H1 (cell line): ENCODE data around the gene EML4. TPM values are rescaled to one million over a fixed set of nuclear protein-coding genes. Genes with fewer than 3 reads are reported as not detected.

Experiments used
- CTCF ChIA-PET: fragments of 300-600 bp; sonication (Branson Sonifier 250); formaldehyde crosslinking; loops from one replicate; lab custom pipeline; 2021; ENCODE audit not compliant: partially characterized antibody; lab: Charles Lee
- POLR2A ChIA-PET: fragments of 300-600 bp; sonication (Branson Sonifier 250); formaldehyde crosslinking; loops from one replicate; lab custom pipeline; 2021; ENCODE audit warnings: inconsistent platforms; ENCODE audit not compliant: partially characterized antibody; lab: Charles Lee
- DNase-seq, 2 experiments: peaks; one replicate each; pipeline versions ENCODE4 v3.0.0 to v3.0.0-alpha.2; 2010 to 2022; ENCODE audit warnings: low spot score in 2 of 2, low read depth in 1 of 2, mixed read lengths in 1 of 2
- FAIRE-seq: peaks from 2 replicates; lab custom pipeline; 2011; peaks lifted over from hg19 to GRCh38; lab: Jason Lieb, UNC
- H2AFZ ChIP-seq: 2 replicates; pipeline ENCODE4 v1.8.1; 2012; ENCODE audit warnings: low read length, inconsistent platforms
- H2AK5ac ChIP-seq: 2 replicates; pipeline ENCODE4 v1.6.1; 2013; ENCODE audit warnings: low read depth, low read length
- H2BK120ac ChIP-seq: replicated peaks from 2 replicates; pipeline ENCODE3; 2013; ENCODE audit warnings: low read depth, low read length, inconsistent platforms
- H2BK12ac ChIP-seq: 2 replicates; pipeline ENCODE4 v1.6.1; 2013; ENCODE audit warnings: low read depth, low read length
- H2BK15ac ChIP-seq: 2 replicates; pipeline ENCODE4 v1.6.1; 2013; ENCODE audit warnings: low read length
- H2BK20ac ChIP-seq: 2 replicates; pipeline ENCODE4 v1.6.1; 2013; ENCODE audit warnings: low read length
- H2BK5ac ChIP-seq: 2 replicates; pipeline ENCODE4 v1.6.1; 2013; ENCODE audit warnings: low read depth, low read length
- H3K14ac ChIP-seq: 2 replicates; pipeline ENCODE4 v1.6.1; 2013; ENCODE audit warnings: inconsistent platforms; ENCODE audit not compliant: insufficient read length
- H3K18ac ChIP-seq: 2 replicates; pipeline ENCODE4 v1.6.1; 2013; ENCODE audit warnings: low read length; ENCODE audit errors: extremely low read depth
- H3K23ac ChIP-seq: 2 replicates; pipeline ENCODE4 v1.6.1; 2013; ENCODE audit warnings: inconsistent platforms; ENCODE audit not compliant: insufficient read length
- H3K23me2 ChIP-seq: 2 replicates; pipeline ENCODE4 v1.6.1; 2013; ENCODE audit warnings: low read depth, low read length
- H3K27ac ChIP-seq: 2 replicates; pipeline ENCODE4 v1.6.1; 2011; ENCODE audit warnings: low read depth, low read length, inconsistent platforms
- H3K27me3 ChIP-seq, 4 experiments: replicated peaks in 1 of 4; 1 replicate in 1 of 4; 2 replicates in 3 of 4; pipeline versions ENCODE4 v1.6.1 to v1.8.1; 2011 to 2013; ENCODE audit warnings: low read length in 3 of 4, mild to moderate bottlenecking in 3 of 4, inconsistent platforms in 2 of 4, mixed read lengths in 2 of 4, moderate library complexity in 1 of 4; ENCODE audit not compliant: control insufficient read depth in 3 of 4, insufficient read depth in 3 of 4; ENCODE audit errors: extremely low read depth in 1 of 4
- H3K36me3 ChIP-seq, 4 experiments: 2 replicates each; pipeline versions ENCODE4 v1.6.1 to v1.8.1; 2011 to 2013; ENCODE audit warnings: mild to moderate bottlenecking in 4 of 4, low read length in 3 of 4, moderate library complexity in 2 of 4, control low read depth in 1 of 4, inconsistent platforms in 1 of 4; ENCODE audit not compliant: insufficient read depth in 4 of 4, control insufficient read depth in 2 of 4
- H3K4ac ChIP-seq: replicated peaks from 2 replicates; pipeline ENCODE3; 2013; ENCODE audit warnings: low read length, low read depth, mixed read lengths, inconsistent platforms; ENCODE audit not compliant: insufficient read length
- H3K4me1 ChIP-seq, 4 experiments: replicated peaks in 1 of 4; 1 replicate in 1 of 4; 2 replicates in 3 of 4; pipeline versions ENCODE4 v1.6.1 to v1.8.1; 2011 to 2013; ENCODE audit warnings: low read length in 3 of 4, inconsistent platforms in 2 of 4, mixed read lengths in 1 of 4; ENCODE audit not compliant: insufficient read depth in 4 of 4, control insufficient read depth in 3 of 4
- H3K4me2 ChIP-seq, 2 experiments: 2 replicates each; pipeline versions ENCODE4 v1.6.1 to v1.8.1; 2011 to 2013; ENCODE audit warnings: low read depth in 2 of 2, low read length in 2 of 2, control low read depth in 1 of 2, inconsistent platforms in 1 of 2, mild to moderate bottlenecking in 1 of 2; ENCODE audit not compliant: insufficient read depth in 1 of 2
- H3K4me3 ChIP-seq, 4 experiments: fragments of 200-600, 300-600 bp in 1 of 4; sonication (generic), shearing (Covaris generic), sonication (Bioruptor Twin) in 1 of 4; 2 replicates each; pipeline versions ENCODE4 v1.5.1 to v1.8.1; 2011 to 2016; ENCODE audit warnings: low read length in 4 of 4, low read depth in 3 of 4, control low read depth in 2 of 4, inconsistent platforms in 2 of 4, mild to moderate bottlenecking in 2 of 4, mixed read lengths in 1 of 4, moderate library complexity in 1 of 4; ENCODE audit not compliant: insufficient read depth in 2 of 4; ENCODE audit errors: extremely low read depth in 1 of 4
- H3K56ac ChIP-seq: replicated peaks from 2 replicates; pipeline ENCODE3; 2013; ENCODE audit warnings: low read depth, mild to moderate bottlenecking, mixed read lengths, low read length, inconsistent platforms; ENCODE audit not compliant: insufficient read length
- H3K79me1 ChIP-seq: 2 replicates; pipeline ENCODE4 v1.6.1; 2013; ENCODE audit warnings: low read depth, low read length, control low read depth
- H3K79me2 ChIP-seq, 2 experiments: 2 replicates each; pipeline versions ENCODE4 v1.6.1 to v1.8.1; 2012 to 2013; ENCODE audit warnings: low read length in 2 of 2, mild to moderate bottlenecking in 2 of 2, inconsistent platforms in 1 of 2; ENCODE audit not compliant: insufficient read depth in 2 of 2, control insufficient read depth in 1 of 2
- H3K9ac ChIP-seq, 4 experiments: replicated peaks in 1 of 4; 1 replicate in 1 of 4; 2 replicates in 3 of 4; pipeline versions ENCODE4 v1.6.1 to v1.8.1; 2011 to 2013; ENCODE audit warnings: low read depth in 3 of 4, low read length in 3 of 4, control low read depth in 2 of 4, mild to moderate bottlenecking in 2 of 4, moderate library complexity in 2 of 4, inconsistent platforms in 1 of 4; ENCODE audit errors: extremely low read depth in 1 of 4
- H3K9me3 ChIP-seq, 2 experiments: 2 replicates each; pipeline versions ENCODE4 v1.6.1 to v1.8.1; 2012 to 2013; ENCODE audit warnings: mild to moderate bottlenecking in 2 of 2, moderate library complexity in 2 of 2, control low read depth in 1 of 2, inconsistent platforms in 1 of 2, low read depth in 1 of 2, low read length in 1 of 2, mixed read lengths in 1 of 2; ENCODE audit not compliant: insufficient read depth in 2 of 2
- H4K20me1 ChIP-seq, 2 experiments: replicated peaks in 1 of 2; 2 replicates each; pipeline versions ENCODE3 to v1.8.1; 2011 to 2013; ENCODE audit warnings: inconsistent platforms in 2 of 2, low read length in 2 of 2, mild to moderate bottlenecking in 1 of 2; ENCODE audit not compliant: insufficient read depth in 2 of 2, control insufficient read depth in 1 of 2
- H4K5ac ChIP-seq: 2 replicates; pipeline ENCODE4 v1.6.1; 2013; ENCODE audit warnings: low read length, low read depth, mixed read lengths, inconsistent platforms; ENCODE audit not compliant: insufficient read length
- H4K8ac ChIP-seq: 2 replicates; pipeline ENCODE4 v1.8.0; 2013; ENCODE audit warnings: mild to moderate bottlenecking, moderate library complexity, low read length, inconsistent platforms; ENCODE audit not compliant: insufficient read depth; ENCODE audit errors: extremely low read depth
- H4K91ac ChIP-seq: replicated peaks from 2 replicates; pipeline ENCODE3; 2013; ENCODE audit warnings: low read length, mixed read lengths, inconsistent platforms; ENCODE audit not compliant: insufficient read length
- ATF2 ChIP-seq: IDR thresholded peaks from 2 replicates; pipeline ENCODE4 v1.6.1; 2012; ENCODE audit warnings: low read length, inconsistent platforms
- BRCA1 ChIP-seq: IDR thresholded peaks from 2 replicates; pipeline ENCODE4 v1.6.1; 2012; ENCODE audit warnings: low read depth, low read length, improper control_type of control experiment
- CTBP2 ChIP-seq: IDR thresholded peaks from 2 replicates; pipeline ENCODE4 v1.7.0; 2011; ENCODE audit warnings: borderline replicate concordance, mild to moderate bottlenecking, moderate library complexity, mixed read lengths, low read length; ENCODE audit not compliant: insufficient read depth, insufficient read length
- EP300 ChIP-seq, 2 experiments: IDR thresholded peaks; 1 replicate in 1 of 2; 2 replicates in 1 of 2; pipeline ENCODE4 v1.6.1; 2011 to 2012; ENCODE audit warnings: low read depth in 2 of 2, low read length in 2 of 2, mild to moderate bottlenecking in 2 of 2, borderline replicate concordance in 1 of 2, inconsistent platforms in 1 of 2, moderate library complexity in 1 of 2
- HDAC2 ChIP-seq, 2 experiments: fragments of 300-600 bp in 1 of 2; sonication (generic) in 1 of 2; IDR thresholded peaks; 2 replicates each; pipeline ENCODE4 v1.6.1; 2011 to 2012; ENCODE audit warnings: low read depth in 2 of 2, low read length in 2 of 2, mild to moderate bottlenecking in 2 of 2, moderate library complexity in 2 of 2, borderline replicate concordance in 1 of 2, inconsistent platforms in 1 of 2
- NANOG ChIP-seq: IDR thresholded peaks from 2 replicates; pipeline ENCODE4 v1.6.1; 2011; ENCODE audit warnings: low read length, low read depth, mild to moderate bottlenecking, inconsistent platforms; ENCODE audit not compliant: insufficient read depth, poor library complexity, severe bottlenecking
- NRF1 ChIP-seq: IDR thresholded peaks from 2 replicates; pipeline ENCODE4 v1.6.1; 2011; ENCODE audit warnings: mild to moderate bottlenecking, low read depth, low read length, improper control_type of control experiment
- RFX5 ChIP-seq: IDR thresholded peaks from 2 replicates; pipeline ENCODE4 v1.6.1; 2011; ENCODE audit warnings: low read depth, low read length, improper control_type of control experiment, borderline replicate concordance
- RXRA ChIP-seq: IDR thresholded peaks from 2 replicates; pipeline ENCODE4 v1.6.1; 2011; ENCODE audit warnings: low read depth, mild to moderate bottlenecking, low read length, moderate library complexity; ENCODE audit not compliant: insufficient read depth
- SIN3A ChIP-seq, 2 experiments: IDR thresholded peaks in 1 of 2; conservative IDR thresholded peaks in 1 of 2; 2 replicates each; pipeline ENCODE4 v1.6.1; 2011 to 2012; ENCODE audit warnings: low read length in 2 of 2, improper control_type of control experiment in 1 of 2, low read depth in 1 of 2, mild to moderate bottlenecking in 1 of 2
- TEAD4 ChIP-seq: IDR thresholded peaks from 2 replicates; pipeline ENCODE4 v1.6.1; 2012; ENCODE audit warnings: low read depth, low read length, inconsistent platforms, mixed read lengths
- polyA plus RNA-seq, 7 experiments: library from polyadenylated mRNA; depleted of rRNA in 3 of 7; stranded (reverse) in 5 of 7; unstranded in 2 of 7; fragments of >200 nt in 5 of 7; fragments of 200-250 nt in 2 of 7; gene quantifications; 1 replicate in 5 of 7; 2 replicates in 1 of 7; 4 replicates in 1 of 7; pipeline versions ENCODE4 v1.2.1 to v1.2.3, GENCODE V29; 2011 to 2013; ENCODE audit warnings: missing spikeins in 2 of 7, mixed read lengths in 2 of 7
- total RNA-seq: library from RNA; stranded (reverse); fragmentation: NEBNext Ultra II Directional; extraction: Animal tissue kit (Norgen Biotek cat#: 25700); gene quantifications from 2 replicates; pipeline ENCODE4 v1.2.1, GENCODE V29; 2021

The EML4 gene
- total and polyA plus RNA-seq, 2 of the 8 experiments (the other 6 are each of a cell fraction or from before 2014, with no cell fraction given) = 50.1 to 104 TPM

- H2AFZ ChIP-seq = no peak overlapping the region
- no peaks in the 10 kb centered on the region for H3K9me3 ChIP-seq
- no peak overlapping the region for H4K91ac ChIP-seq
- H3K23me2 ChIP-seq = no peaks in the 10 kb centered on the region
- no peak for FAIRE-seq
- H2BK120ac ChIP-seq = no peak overlapping the region
- no peak overlapping the region for H2BK20ac ChIP-seq
- no peak overlapping the region for H3K56ac ChIP-seq
- H3K27ac ChIP-seq = no peak overlapping the region
- no peak overlapping the region for H3K18ac ChIP-seq
- no peak overlapping the region for H4K8ac ChIP-seq
- no peak overlapping the region for H3K4me2 ChIP-seq
- H4K5ac ChIP-seq = no peak overlapping the region
- peaks cover 5 to 90% of the 10 kb centered on the region in 2 experiments for H3K79me2 ChIP-seq
- H3K4me1 ChIP-seq = peaks cover 0 to 5% (median 2%) of the 10 kb centered on the region in 4 experiments; a peak in 3 of 7 replicates
- H3K27me3 ChIP-seq = no peaks in the 10 kb centered on the region
- no peak overlapping the region for H2AK5ac ChIP-seq
- H3K36me3 ChIP-seq = no peaks in the 10 kb centered on the region
- H3K9ac ChIP-seq = no peak overlapping the region
- no peak for DNase-seq
- no peak overlapping the region for H3K14ac ChIP-seq
- H2BK5ac ChIP-seq = 0 out of 2 replicates have a peak overlapping the region, but pooled peaks have one; percentile 61
- no peak overlapping the region for H3K23ac ChIP-seq
- ChIA-PET POLR2A (interaction anchor here (2.0 kb wide), 1 partner anchor 11 kb away, joined by 7 read pairs; no protein-coding TSS in a partner anchor), CTCF (interaction anchor here (0.8 to 4.4 kb wide), 6 partner anchors 10 to 103 kb away, joined by 3 to 25 read pairs (median 6); no protein-coding TSS in a partner anchor)
- no peak overlapping the region for H2BK15ac ChIP-seq
- H2BK12ac ChIP-seq = no peak overlapping the region
- H3K79me1 ChIP-seq = no peaks in the 10 kb centered on the region
- peaks cover 7 to 9% of the 10 kb centered on the region in 2 experiments for H4K20me1 ChIP-seq
- H3K4ac ChIP-seq = no peak overlapping the region
- H3K4me3 ChIP-seq = no peak overlapping the region
- TF ChIP-seq RFX5 (no peak), TEAD4 (no peak), NANOG (no peak), CTBP2 (no peak), ATF2 (no peak), RXRA (no peak), BRCA1 (no peak), NRF1 (no peak), HDAC2 (IDR thresholded peaks at IDR 0.05; ENCODE audit: borderline replicate concordance in 1 of 2, low read depth in 2 of 2, low read length in 2 of 2) (no peak), SIN3A (conservative IDR thresholded peaks at IDR 0.05 in 1 of 2, IDR thresholded peaks at IDR 0.05 in 1 of 2; ENCODE audit: low read depth in 1 of 2, low read length in 2 of 2) (no peak), EP300 (IDR thresholded peaks at IDR 0.05; ENCODE audit: borderline replicate concordance in 1 of 2, low read depth in 2 of 2, low read length in 2 of 2) (no peak)
Observed at GRCh38 chr2:42193722-42194187, 24.6 kb downstream of the EML4 start.
